Epithelial cell of proximal tubule (primary cell): ENCODE data around the gene TNFRSF14. TPM values are rescaled to one million over a fixed set of nuclear protein-coding genes. Genes with fewer than 3 reads are reported as not detected.

ENCODE experiments used
- DNase-seq: peaks from one replicate; pipeline ENCODE4 v3.0.0-alpha.2; 2011; ENCODE audit warnings: low read depth
- H3K4me3 ChIP-seq: 2 replicates; pipeline ENCODE4 v1.5.1; 2011; ENCODE audit warnings: low read depth, mild to moderate bottlenecking, low read length
- total RNA-seq: library from RNA; depleted of rRNA; stranded (reverse); fragments of >200 nt; gene quantifications from 2 replicates; pipeline ENCODE4 v1.2.3, GENCODE V29; 2015
- TF ChIP-seq, protein P1 (sequence below): conservative IDR thresholded peaks from 2 replicates; pipeline ENCODE4 v1.5.1; 2012; ENCODE audit warnings: low read depth, mild to moderate bottlenecking, low read length

The TNFRSF14 gene
- total RNA-seq, 1 donor from 2014 or later = 5.8 TPM

GRCh38 chr1:2559509-2560298 is 3.5 kb downstream of the TNFRSF14 start:
- H3K4me3 ChIP-seq = no peak overlapping the region
- DNase-seq = no peak
- TF ChIP-seq, protein P1, sequence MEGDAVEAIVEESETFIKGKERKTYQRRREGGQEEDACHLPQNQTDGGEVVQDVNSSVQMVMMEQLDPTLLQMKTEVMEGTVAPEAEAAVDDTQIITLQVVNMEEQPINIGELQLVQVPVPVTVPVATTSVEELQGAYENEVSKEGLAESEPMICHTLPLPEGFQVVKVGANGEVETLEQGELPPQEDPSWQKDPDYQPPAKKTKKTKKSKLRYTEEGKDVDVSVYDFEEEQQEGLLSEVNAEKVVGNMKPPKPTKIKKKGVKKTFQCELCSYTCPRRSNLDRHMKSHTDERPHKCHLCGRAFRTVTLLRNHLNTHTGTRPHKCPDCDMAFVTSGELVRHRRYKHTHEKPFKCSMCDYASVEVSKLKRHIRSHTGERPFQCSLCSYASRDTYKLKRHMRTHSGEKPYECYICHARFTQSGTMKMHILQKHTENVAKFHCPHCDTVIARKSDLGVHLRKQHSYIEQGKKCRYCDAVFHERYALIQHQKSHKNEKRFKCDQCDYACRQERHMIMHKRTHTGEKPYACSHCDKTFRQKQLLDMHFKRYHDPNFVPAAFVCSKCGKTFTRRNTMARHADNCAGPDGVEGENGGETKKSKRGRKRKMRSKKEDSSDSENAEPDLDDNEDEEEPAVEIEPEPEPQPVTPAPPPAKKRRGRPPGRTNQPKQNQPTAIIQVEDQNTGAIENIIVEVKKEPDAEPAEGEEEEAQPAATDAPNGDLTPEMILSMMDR = no peak

DNA sequence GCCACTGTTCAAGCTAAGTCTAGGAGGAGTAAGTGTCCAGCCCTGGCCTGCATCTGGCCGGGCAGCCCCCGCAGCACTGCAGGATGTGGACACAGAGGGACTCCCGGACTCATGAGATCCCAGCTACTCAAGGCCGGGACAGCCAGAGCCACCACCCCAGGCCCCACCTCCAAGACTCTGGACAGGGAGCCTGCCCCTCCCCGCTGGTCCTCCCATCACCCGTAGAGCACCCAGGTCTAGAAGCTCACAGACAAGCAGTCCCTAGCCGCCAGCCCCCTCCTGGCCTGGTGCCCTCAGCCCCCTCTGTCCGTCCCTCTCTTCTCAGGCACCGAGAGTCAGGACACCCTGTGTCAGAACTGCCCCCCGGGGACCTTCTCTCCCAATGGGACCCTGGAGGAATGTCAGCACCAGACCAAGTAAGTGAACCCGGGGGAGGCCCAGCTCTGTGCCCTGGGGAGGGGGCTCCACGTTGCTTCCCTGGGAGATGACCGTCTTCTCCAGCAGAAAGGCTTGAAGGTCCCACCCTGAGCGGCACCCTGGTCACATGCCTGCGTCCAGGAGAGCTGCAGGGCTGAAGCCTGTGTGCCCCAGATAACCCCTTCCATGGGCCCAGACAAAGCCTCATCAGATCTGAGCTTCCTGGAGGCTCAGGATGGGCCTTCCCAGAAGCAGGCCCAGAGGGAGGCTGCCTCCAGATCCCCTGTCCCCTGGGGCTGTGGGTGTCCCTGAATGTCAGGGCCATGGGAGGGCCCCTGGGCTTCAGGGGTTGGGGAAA is 4.3 kb downstream of the TNFRSF14 start:
- TF ChIP-seq, protein P1 = no peak
- no peak overlapping the region for H3K4me3 ChIP-seq
- DNase-seq = no peak

- TF ChIP-seq, protein P1 = no peak
- DNase-seq = no peak
- H3K4me3 ChIP-seq = no peak overlapping the region
Observed at GRCh38 chr1:2561446-2561845, 5.3 kb downstream of the TNFRSF14 start.

GRCh38 chr1:2561898-2562895 is 6.0 kb downstream of the TNFRSF14 start:
- DNase-seq = no peak
- H3K4me3 ChIP-seq = no peak overlapping the region
- TF ChIP-seq, protein P1 = peak; percentile 55

DNA sequence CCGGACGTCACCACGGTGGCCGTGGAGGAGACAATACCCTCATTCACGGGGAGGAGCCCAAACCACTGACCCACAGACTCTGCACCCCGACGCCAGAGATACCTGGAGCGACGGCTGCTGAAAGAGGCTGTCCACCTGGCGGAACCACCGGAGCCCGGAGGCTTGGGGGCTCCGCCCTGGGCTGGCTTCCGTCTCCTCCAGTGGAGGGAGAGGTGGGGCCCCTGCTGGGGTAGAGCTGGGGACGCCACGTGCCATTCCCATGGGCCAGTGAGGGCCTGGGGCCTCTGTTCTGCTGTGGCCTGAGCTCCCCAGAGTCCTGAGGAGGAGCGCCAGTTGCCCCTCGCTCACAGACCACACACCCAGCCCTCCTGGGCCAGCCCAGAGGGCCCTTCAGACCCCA is 7.0 kb downstream of the TNFRSF14 start:
- TF ChIP-seq, protein P1 = no peak
- DNase-seq = no peak
- H3K4me3 ChIP-seq = no peak overlapping the region

DNA sequence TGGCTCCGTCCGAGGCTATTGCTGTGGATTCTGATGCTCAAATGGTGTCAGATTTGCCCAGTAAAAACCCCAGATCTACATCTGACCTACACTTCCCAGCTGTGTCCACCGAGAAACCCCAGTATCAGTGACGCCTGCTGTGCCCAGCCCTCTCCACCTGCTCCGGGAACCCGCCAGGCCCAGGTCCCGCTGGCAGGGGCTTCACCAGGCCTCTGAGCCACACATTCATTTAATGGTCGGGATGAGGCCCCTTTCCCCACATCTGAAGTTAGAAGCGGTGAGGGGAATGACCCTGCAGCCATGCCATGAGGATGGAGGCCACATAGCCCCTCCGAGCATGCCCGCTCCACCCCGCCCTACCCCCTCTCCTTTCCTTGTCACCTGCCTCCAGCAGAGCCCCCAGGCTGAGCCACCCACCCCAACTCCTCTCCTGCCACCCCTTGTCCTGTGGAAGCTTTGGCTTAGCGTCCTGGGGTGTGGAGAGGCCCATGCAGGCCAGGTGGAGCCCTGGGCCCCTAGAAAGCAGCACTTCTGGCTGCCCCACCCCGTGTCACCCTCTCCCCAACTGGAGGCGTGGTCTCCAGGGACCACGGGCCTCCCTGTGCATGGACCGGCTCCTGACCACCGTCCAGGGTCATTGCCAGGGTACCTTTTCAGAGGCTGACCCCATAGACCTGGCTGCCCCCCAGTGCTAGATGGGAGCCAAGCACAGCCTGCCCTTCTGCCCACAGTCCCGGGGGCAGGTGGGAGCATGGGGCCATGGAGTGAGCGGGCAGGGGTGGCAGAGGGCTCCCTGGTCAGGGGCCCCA is 8.0 kb downstream of the TNFRSF14 start:
- DNase-seq = no peak
- H3K4me3 ChIP-seq = no peak overlapping the region
- TF ChIP-seq, protein P1 = no peak
